Measurements from ENCODE around the gene GPBP1L1.
"Not testable (repeated sequence)": the region's sequence is repeated elsewhere in the genome, so short reads cannot be mapped to it uniquely, and the experiment has no call there.

The GPBP1L1 gene

GRCh38 chr1:45677751-45678245, 8.5 kb downstream of the GPBP1L1 start:
- peaks cover 2% of the 10 kb centered on the region for H3K36me3 ChIP-seq (ENCODE audit: control insufficient read depth, insufficient read depth, low read length)
- TF ChIP-seq CTCF (IDR thresholded peaks at IDR 0.05; ENCODE audit: insufficient read depth, low read length, poor library complexity, severe bottlenecking): no peak
- no peak overlapping the region for H3K4me3 ChIP-seq (replicated peaks; ENCODE audit: low read depth, low read length)
- DNase-seq (ENCODE audit: extremely low read depth, insufficient read length): no peak
- H3K27me3 ChIP-seq (replicated peaks; ENCODE audit: control insufficient read depth, insufficient read depth, low read length): no peaks in the 10 kb centered on the region

GRCh38 chr1:45676553-45676952, 9.8 kb downstream of the GPBP1L1 start:
- not testable (repeated sequence) for H3K4me3 ChIP-seq (replicated peaks; ENCODE audit: low read depth, low read length); H3K36me3 ChIP-seq (ENCODE audit: control insufficient read depth, insufficient read depth, low read length); DNase-seq (ENCODE audit: extremely low read depth, insufficient read length)

GRCh38 chr1:45674478-45674877, 11.9 kb downstream of the GPBP1L1 start:
- peaks cover 2% of the 10 kb centered on the region for H3K36me3 ChIP-seq (ENCODE audit: control insufficient read depth, insufficient read depth, low read length)
- H3K27me3 ChIP-seq (replicated peaks; ENCODE audit: control insufficient read depth, insufficient read depth, low read length): no peaks in the 10 kb centered on the region
- H3K4me3 ChIP-seq (replicated peaks; ENCODE audit: low read depth, low read length): no peak overlapping the region
- no peak for DNase-seq (ENCODE audit: extremely low read depth, insufficient read length)
- no peak for TF ChIP-seq CTCF (IDR thresholded peaks at IDR 0.05; ENCODE audit: insufficient read depth, low read length, poor library complexity, severe bottlenecking)

More at GRCh38 chr1:45676553-45676952, 9.8 kb downstream of the GPBP1L1 start:
- H3K27me3 ChIP-seq (replicated peaks; ENCODE audit: control insufficient read depth, insufficient read depth, low read length): not testable (repeated sequence)

GRCh38 chr1:45673956-45674355, 12.4 kb downstream of the GPBP1L1 start:
- no peak for TF ChIP-seq CTCF (IDR thresholded peaks at IDR 0.05; ENCODE audit: insufficient read depth, low read length, poor library complexity, severe bottlenecking)
- peaks cover 2% of the 10 kb centered on the region for H3K36me3 ChIP-seq (ENCODE audit: control insufficient read depth, insufficient read depth, low read length)

GRCh38 chr1:45669859-45670655, 16.3 kb downstream of the GPBP1L1 start:
- Histone ChIP-seq H3K27me3 (replicated peaks; ENCODE audit: control insufficient read depth, insufficient read depth, low read length) (no peaks in the 10 kb centered on the region), H3K36me3 (ENCODE audit: control insufficient read depth, insufficient read depth, low read length) (peaks cover 2% of the 10 kb centered on the region), H3K4me3 (replicated peaks; ENCODE audit: low read depth, low read length) (no peak overlapping the region)
- DNase-seq (ENCODE audit: extremely low read depth, insufficient read length): no peak
- TF ChIP-seq CTCF (IDR thresholded peaks at IDR 0.05; ENCODE audit: insufficient read depth, low read length, poor library complexity, severe bottlenecking): no peak

More at GRCh38 chr1:45673956-45674355, 12.4 kb downstream of the GPBP1L1 start:
- DNase-seq (ENCODE audit: extremely low read depth, insufficient read length): no peak
- Histone ChIP-seq H3K4me3 (replicated peaks; ENCODE audit: low read depth, low read length) (no peak overlapping the region), H3K27me3 (replicated peaks; ENCODE audit: control insufficient read depth, insufficient read depth, low read length) (no peaks in the 10 kb centered on the region)

GRCh38 chr1:45669379-45669778, 17.0 kb downstream of the GPBP1L1 start:
- TF ChIP-seq CTCF (IDR thresholded peaks at IDR 0.05; ENCODE audit: insufficient read depth, low read length, poor library complexity, severe bottlenecking): no peak
- DNase-seq (ENCODE audit: extremely low read depth, insufficient read length): no peak
- no peaks in the 10 kb centered on the region for H3K27me3 ChIP-seq (replicated peaks; ENCODE audit: control insufficient read depth, insufficient read depth, low read length)
- no peaks in the 10 kb centered on the region; the same call in 1 of the 2 replicates for H3K36me3 ChIP-seq (ENCODE audit: control insufficient read depth, insufficient read depth, low read length)
- no peak overlapping the region for H3K4me3 ChIP-seq (replicated peaks; ENCODE audit: low read depth, low read length)
